ENCODE data around the gene NANOS3. TPM values are rescaled to one million over a fixed set of nuclear protein-coding genes. Genes with fewer than 3 reads are reported as not detected.
A peak's percentile ranks its signal among the peaks of the same experiment; 100 is the strongest.

Gene NANOS3
- total RNA-seq (2014; rRNA removed; shearing (Covaris generic)): not detected in 2 replicates

DNA sequence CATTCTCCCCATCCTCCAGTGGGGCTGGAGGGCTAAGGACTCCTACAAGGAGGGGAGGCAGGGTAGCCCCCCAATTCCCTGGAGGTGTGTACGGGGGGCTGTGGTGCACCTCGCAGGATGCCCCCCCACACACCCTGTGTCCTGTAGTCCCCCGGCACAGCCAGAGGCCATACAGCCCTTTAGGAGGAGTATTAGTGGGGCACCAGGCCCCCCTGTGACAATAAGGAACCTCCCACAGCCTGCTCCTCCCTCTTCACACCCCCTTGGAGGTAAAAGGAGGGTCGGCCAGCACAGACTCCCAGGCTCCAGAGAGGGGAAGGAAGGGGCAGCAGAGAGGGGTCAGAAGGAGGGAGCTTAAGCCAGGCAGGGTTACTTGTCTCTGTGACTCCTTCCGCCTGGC lies at the start of gene NANOS3:
NANOS3 (plus strand) TSS at position 301 of the 400 bp plus-strand sequence. CDS start 115 bp downstream, outside the sequence.
- no peak for DNase-seq (ENCODE audit: low spot score)

DNA sequence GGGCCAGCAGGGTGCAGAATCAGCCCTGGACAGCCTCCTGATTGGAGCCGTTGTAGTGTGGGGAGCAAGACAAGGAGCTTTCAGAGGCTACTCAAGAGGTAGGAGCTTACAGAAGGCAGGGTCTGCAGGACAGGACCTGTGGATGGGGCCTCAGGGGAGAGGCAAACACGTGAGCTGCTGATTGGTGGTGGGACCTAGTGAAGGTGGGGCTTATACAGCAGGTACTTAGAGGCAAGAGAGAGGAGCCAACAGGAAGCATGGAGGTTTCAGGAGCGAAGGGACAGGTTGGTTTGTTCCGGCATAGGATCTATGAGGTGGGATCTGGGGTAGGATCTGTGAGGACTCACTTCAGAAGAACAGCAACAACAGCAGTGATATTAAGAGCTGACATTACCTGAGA lies 49.3 kb upstream of the NANOS3 start:
- no peak for DNase-seq (ENCODE audit: low spot score)

DNA sequence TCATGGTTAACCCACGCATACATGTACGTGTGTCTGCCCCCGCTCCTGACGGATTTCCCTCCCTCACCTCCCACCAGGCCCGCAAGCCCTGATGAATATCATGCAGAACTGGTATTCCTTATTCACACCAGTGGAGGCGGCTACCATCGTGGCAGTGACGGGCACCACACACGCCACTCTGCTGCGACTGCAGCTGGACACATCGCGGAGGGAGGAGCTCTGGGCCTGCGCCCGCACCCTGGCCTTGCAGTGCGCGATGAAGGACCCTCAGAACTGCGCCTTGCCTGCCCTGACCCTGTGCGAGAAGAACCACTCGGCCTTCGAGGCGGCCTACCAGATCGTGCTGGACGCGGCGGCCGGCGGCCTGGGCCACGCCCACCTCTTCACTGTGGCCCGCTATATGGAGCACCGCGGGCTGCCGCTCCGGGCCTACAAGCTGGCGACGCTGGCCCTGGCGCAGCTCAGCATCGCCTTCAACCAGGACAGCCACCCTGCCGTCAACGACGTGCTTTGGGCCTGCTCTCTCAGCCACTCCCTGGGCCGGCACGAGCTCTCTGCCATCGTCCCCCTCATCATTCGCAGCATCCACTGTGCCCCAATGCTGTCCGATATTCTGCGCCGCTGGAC lies 46.7 kb upstream of the NANOS3 start:
- no peak for DNase-seq (ENCODE audit: low spot score)

DNA sequence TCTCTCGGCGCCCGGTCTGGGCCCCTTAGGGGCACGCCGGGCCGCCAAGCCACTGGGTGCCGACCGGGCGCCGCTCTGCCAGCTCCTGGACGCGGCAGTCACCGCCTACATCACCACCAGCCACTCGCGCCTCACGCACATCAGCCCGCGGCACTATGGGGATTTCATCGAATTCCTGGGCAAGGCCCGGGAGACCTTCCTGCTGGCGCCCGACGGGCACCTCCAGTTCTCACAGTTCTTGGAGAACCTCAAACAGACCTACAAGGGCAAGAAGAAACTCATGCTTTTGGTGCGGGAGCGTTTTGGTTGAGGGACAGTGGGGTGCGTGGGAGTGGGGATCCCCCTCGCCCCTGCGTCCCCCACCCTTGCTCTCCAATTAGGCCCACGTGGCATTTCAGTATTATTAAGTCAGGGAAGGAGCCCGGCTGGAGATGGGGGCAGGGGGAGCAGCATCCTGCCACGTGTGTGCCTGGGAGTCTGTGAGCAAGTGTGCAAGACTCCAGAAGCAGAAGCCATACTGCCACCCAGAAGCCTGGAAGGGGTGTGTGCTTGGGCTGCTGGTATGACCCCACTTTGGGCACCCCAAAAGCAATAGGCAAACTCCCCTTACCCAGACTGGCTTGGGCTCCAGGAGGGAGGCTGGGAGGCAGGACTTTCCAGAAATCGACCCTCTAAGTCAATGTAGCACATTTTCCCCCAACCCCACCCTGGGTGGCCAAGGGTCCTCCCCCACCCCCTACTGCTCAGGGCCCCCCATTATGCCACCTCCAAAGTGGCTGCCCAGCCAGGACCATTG lies 46.0 kb upstream of the NANOS3 start:
- peak; percentile 22 for DNase-seq (ENCODE audit: low spot score)

DNA sequence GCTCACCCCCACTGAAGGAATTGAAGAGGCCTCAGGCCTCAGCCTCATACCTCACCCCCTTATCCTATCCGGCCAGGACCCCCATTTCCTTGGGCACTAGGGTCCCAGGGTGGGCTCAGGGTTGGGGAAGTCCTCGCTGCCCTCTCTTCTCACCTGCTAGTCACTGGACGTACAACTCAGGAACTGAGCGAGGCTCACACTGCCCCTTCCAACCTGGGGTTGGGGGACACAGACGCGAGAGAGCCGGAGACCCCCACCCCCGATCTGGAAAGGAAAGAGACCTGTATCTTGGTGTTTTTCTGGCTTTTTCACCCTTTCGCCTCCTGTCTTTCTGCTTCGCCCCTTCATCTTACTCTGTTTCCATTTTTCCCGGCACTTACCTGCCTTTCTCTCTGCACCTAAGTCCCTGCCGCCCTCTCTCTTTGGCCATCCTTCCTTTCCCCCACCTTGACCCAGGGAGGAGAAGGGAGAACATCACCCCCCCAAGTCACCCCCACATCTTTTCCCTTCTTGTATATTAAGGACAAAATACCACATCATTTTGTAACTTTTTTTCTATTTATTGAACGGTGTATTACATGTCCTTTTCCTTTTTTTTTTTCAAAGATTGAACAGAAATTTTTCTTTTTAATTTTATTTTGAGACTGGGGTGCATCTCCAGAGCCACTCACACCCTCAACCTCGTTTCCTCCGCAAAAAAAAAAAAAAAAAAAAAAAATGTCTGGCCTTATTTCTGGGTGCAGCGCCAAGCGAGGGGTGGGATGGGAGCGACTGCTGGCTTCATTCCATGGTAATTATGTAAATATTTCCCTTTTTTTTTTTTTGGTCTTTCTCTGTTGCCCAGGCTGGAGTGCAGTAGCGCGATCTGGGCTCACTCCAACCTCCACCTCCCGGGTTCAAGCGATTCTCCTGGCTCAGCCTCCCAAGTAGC lies 45.1 kb upstream of the NANOS3 start:
- DNase-seq (ENCODE audit: low spot score): peak; percentile 25

DNA sequence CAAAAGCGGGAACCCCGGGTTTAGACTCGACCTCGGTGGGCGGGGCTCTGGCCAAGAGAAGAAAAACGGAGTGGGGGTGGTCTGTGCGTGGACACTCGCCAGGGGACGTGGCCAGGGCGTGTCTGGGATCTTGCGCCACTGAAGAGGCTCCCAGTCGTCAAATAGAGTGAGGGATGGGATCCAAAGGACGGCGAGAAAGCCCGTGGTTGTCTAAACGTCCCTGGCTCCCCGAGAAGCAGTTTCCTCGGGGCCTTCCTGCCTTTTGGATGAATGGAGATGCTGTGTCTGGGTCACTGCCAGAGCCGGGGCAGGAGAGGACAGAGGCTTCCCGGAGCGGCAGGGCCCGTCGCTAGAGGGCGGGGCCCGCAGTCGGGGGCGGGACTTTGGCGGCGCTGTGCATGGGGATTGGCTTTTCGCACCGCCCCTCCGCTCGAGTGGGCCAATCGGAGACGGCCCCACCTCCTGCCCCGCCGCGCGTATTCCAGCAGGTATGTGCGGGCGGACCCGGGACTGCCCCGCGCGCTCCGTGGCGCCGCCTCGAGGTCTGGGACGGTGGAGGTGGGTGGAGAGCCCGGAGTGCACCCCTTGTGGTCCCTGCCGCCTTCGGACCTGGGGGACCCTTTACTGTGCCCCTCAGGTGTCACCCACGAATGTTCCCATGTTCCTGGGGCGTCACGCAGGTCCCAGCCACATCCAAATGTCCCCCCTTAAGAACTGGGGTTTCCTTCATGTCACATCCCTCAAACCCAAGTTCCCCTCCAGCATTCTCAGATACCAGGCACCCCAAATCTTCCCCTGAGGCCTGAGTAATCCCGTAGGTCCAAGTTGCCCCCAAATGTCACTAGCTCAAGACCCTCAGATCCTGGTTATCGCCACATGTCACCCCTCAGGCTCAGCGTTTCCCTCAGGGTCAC lies 43.3 kb upstream of the NANOS3 start:
- DNase-seq (ENCODE audit: low spot score): peak; percentile 85

DNA sequence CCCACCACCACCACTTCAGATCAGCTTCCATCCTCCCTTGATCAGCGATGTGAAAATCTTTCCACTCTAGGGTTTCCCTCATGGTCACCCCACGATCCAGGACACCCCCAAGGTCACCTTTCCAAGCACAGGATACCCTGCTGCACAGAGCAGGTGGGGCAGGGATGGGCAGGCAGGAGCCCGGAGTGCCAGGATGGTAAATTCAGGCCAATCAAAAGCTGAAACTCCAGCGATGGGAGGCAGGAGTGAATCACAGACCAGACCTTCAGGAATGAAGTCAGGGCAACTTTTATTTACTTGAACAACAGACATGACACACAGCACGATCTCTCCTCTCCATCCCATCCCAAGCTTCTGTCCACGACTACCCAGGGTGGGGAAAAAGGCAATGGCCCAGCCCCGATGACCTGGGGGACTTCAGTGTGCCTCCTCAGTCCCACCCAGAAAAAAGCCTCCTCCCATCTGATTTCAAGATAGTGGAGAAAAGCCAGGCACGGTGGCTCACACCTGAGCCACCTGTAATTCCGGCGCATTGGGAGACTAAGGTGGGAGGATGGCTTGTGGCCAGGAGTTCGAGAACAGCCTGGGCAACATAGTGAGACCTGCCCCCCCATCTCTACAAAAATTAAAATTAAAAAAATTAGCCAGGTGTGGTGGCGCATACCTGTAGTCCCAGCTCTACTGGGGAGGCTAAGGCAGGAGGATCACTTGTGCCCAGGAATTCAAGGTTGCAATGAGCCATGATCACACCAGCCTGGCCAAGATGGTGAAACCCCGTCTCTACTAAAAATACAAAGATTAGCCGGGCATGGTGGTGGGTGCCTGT lies 42.5 kb upstream of the NANOS3 start:
- DNase-seq (ENCODE audit: low spot score): peak; percentile 57

DNA sequence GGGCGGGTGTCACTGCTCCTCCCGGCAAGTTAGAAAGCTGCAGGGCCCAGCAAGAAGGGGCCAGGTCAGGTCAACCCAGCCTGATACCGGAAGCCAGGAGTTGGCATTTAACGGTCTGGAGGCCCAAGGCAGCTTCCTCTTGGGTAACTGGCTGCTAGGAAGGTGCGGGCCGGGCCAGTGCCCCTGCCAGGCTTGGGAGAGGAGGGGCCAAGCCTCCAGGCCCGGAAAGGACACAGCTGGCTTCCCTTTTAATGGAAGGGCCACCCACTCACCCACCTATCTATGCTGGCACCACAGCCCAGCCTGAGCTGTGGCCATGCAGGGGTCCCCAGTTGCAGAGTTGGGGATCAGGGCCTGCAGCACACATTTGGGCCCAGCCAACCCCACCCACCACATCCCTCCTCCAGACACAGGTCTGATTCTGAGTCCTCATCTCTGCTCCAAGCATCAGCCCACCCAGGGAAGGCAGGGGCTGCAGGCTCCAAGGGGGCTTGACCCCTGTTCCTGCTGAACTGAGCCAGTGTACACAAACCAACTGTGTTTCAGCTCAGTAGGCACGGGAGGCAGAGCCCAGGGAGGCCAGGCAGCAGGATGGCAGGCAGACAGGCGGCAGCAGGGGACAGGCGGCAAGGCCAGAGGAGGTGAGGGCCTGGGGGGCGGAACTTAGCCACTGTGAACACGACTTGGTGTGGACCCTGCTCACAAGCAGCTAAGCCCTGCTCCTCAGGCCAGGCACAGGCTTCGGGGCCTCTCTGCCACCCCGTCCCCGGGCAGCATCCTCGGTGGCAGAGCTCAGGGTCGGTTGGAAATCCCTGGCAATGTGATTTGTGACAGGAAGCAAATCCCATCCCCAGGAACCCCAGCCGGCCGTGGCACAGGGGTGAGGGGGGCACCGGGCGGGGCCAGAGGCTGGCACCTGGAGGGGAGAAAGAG lies 40.9 kb upstream of the NANOS3 start:
- DNase-seq (ENCODE audit: low spot score): peak; percentile 36

DNA sequence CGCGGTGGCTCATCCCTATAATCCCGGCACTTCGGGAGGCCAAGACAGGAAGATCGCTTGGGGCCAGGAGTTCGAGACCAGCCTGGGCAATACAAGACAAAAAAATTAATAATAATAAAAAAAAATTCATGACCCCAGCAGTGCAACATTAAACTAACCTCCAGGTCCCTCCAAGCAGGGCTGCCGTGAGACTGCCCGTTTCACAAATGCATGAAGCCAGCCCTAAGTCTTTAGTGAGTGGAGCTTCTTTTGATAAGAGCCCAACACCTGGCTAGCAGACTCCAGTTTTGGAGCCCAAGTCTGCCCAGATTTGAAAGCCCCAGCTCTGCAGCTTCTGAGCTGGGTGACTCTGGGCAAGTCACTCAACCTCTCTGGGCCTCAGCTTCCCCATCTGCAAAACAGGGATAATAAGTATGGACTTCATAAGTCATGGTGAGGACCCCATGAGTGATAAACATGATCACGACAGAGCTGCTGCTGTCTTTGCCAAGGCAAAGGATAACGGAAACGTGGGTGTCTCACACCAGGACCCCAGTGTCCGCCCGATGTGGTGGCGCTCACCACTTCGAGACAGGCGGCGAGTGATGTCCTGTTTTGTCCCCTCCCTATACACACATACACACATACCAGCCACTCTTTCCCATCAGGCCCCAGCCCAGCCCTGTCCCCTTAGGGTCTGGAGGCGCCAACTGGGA lies 38.4 kb upstream of the NANOS3 start:
- DNase-seq (ENCODE audit: low spot score): peak; percentile 36

DNA sequence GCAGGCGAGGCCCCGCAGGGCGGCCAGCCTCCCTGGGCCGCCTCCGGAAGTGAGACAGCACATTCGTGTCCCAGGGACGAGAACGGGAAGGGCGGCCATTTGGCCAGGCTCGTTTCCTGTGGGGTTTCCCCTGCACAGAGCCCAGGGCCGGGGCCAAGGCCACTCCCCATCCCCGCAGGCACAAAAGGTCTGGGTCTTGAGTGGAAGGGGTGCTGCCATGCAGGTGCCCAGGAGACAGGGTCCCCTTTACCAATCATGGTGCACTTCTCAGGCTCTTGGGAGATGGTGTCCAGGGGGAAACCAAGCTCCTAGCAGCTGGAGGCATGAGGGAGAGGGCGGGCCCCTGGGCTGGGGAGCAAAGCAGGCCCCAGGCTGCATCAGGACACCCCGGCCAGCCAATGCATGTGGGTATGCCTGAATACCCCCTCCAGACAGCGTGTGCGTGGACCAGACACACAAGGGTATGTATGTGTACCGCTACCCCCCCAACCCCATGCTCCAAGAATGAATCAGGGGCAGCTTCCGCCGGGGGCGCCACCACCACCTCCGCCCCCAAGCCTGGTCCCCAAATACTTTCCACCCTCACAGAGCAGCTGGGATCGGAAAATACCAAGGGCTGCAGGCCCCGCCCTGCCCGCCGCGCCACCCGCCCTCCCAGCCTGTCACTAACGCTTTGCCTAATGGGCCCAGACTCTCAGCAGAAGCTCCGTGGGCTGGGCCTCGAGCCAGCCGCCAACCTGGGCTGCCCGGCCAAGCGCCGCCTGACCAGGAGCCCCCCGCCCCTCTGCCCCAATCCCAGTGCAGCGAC lies 37.6 kb upstream of the NANOS3 start:
- peak; percentile 68 for DNase-seq (ENCODE audit: low spot score)

DNA sequence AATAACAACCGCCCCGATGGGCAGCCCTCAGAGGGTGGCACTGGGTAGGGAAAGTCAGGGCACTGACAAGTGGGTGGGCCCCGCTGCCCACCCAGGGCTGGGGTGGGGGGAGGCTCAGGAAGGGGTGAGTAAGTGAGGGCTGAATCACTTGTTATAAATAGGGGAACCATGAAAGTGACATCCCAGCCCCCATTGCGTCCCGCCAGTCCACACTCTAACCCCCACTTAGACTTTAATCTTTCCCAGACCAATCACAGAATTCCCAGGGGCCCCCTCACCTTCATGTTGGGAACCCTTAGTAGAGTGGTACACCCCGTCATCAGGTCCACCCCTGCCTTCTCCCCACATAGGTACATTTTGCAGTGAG lies 37.0 kb upstream of the NANOS3 start:
- no peak for DNase-seq (ENCODE audit: low spot score)

DNA sequence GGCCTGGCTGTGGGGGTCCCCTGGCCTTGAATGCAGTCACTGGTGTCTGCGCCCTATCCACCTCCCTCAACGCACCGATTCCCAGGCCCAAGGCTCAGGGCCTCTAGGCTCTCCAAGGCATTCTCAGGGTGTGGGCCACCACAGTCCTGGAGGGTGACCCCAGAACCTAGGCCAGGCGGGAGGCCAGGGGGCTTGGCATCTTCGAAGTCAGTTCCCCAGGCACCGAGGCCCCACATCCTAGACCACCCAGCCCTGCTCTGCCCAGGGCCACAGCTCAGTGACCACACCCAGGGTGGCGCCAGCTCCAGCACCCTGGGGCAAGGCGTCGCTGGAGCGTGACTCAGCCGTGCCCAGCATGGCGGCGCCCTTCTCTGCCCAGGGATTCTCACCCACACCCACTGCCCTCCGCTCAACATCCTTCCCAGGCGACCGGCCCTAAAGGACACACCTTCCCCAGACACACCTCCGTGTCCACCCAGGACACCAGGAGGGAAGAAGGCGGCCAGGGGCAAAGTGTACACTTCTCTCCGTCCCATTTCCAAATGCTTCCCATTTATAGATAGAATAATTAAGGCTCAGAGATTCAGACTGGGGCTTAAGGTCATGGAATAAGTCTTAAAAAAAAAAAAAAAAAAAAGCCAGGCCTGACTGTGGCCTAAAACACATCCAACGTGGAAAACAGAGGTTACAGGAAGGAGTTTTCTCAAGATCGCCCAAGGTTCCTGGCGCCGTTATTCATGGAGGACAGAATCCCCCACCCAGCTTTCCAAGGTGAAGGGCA lies 36.4 kb upstream of the NANOS3 start:
- peak; percentile 76 for DNase-seq (ENCODE audit: low spot score)

DNA sequence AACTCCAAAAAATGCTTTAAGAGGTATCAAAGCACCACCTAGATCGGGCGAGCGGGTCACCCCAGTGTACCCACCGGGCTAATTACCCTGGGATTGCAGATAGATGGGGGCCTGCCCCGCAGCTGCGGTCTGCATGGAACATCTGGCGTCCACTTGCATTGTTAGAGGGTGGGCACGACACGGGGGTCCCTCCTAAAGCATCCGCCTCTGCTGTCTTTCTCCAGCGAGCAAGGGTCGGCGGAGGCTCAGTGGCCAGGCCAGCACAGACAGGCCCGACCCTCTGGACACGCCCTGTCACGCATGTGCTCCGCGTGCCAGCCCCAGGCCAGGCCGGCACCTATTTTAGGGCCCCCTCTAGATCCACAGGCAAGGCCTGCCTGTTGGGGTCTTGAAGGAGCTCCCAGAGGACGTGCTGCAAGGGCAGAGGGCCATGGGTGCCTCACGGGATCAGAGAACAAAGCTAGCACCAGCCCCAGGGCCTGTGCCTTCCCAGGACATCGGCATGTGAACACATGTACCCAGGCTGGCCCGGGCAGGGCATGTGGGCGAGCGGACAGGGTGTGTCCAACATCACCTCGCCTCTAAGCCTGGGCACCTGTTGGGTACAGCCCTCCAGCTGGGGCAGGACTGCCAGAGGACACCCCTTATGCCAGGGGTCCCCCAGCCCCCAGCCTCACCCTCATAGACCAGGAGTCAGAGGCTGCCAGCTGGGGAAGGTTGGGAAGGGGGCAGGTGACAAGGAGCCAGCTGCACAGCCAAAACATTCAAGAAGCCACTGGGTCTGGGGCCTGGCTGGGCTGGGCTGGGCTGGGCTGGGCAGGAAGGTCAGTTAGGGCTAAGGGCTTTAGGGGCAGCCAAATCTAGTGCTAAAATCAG lies 35.6 kb upstream of the NANOS3 start:
- DNase-seq (ENCODE audit: low spot score): peak; percentile 54

DNA sequence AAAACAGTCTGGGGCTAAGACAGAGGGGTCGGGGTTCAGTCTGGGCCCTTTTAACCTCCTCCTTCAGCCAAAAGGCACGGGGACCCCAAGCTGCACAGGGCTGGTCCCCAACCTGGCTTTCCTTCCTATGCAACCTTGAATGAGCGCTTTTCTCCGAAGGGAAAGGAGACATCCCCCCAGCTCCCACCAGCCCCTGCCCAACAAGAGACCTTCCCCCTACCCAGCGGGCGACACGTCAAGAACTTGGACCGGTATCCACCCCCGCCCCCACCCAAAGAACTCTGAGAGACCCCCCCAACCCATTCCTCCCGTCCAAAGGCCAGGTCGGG lies 35.0 kb upstream of the NANOS3 start:
- no peak for DNase-seq (ENCODE audit: low spot score)

DNA sequence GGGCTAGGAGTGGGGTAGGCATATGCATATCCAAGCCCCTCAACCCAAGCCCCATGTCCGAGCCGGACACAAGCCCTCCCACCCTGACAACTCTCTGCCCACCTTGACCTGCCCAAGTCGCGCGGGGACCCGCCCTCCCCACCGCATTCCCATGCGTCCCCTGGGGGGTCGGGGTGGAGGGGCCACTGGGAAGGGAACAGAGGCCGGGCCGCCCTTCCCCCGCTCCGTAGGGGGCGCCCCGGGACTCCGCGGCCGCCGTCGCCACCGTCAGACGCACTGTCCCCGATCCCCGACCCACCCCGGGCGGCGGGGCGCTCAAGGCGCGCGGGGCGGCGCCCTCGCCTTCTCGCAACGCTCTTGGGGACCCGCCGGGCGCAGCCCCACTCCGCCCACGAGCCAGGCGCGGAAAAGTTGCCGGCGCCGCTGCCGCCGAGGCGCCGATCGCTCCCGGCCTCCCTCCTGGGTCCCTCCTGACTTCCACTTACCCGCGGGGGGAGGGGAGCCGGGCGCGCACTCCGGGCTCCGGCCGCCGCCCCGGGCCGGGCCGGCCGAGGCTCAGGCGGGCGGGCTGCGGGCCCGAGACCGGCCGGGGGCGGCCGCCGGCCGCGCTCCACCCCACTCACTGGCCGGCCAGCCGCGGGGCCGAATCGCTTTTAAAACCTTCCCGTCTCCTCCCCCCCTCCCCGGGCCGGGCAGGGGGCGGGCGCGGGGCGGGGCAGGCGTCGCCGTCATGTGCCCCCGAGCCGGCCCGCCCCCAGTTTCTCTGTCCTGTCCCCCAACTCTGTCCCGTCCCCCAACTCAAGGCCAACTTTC lies 34.4 kb upstream of the NANOS3 start:
- DNase-seq (ENCODE audit: low spot score): peak; percentile 65
